WTC11 (cell line): Measurements from ENCODE around the gene WDPCP.

Experiments
- ETV6 ChIP-seq: sonication (generic); formaldehyde crosslinking; IDR thresholded peaks from 2 replicates; pipeline ENCODE4 v1.8.1; 2022; ENCODE audit warnings: mild to moderate bottlenecking, missing genetic modification reagents
- ZNF512 ChIP-seq: sonication (generic); formaldehyde crosslinking; IDR thresholded peaks from 2 replicates; pipeline ENCODE4 v1.8.1; 2022; ENCODE audit warnings: missing genetic modification reagents, borderline replicate concordance

DNA sequence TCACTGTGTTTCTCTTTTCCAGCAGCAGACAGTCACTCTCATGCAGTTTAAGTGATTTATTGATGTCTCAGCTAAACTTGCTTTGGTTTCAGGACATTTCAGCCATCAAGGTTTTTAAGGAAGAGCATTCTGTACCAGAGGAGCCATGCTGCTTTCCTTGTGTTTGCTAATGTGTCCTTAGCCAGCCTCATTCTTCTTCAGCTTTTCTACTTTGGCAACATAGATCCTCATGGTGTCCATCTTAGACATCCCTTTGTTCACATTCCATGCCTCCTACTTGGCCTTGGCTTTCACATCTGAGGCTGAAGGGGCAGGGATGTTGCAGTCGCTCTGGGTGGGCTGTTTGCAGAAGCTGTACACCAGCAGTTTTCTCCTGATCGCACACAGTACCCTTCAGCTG lies 469.5 kb downstream of the WDPCP start:
- TF ChIP-seq ZNF512 (CRISPR knock-in tag), result no peak
- no peak for TF ChIP-seq ETV6 (CRISPR knock-in tag)
